Neutrophil (primary cell): ENCODE data around the gene NTM.

Experiments
- H3K27ac ChIP-seq: fragments of 200-600 bp; sonication (generic); 2 replicates; pipeline ENCODE4 v1.5.1; 2016; ENCODE audit warnings: mild to moderate bottlenecking, moderate library complexity
- H3K27me3 ChIP-seq: fragments of 200-600 bp; sonication (generic); 2 replicates; pipeline ENCODE4 v1.6.0; 2016; ENCODE audit warnings: mild to moderate bottlenecking
- H3K36me3 ChIP-seq: fragments of 200-600 bp; sonication (generic); 2 replicates; pipeline ENCODE4 v1.5.1; 2017
- H3K4me1 ChIP-seq, 2 experiments: fragments of 200-600 bp in 1 of 2; sonication (generic) in 1 of 2; 1 replicate in 1 of 2; 2 replicates in 1 of 2; pipeline versions ENCODE4 v1.5.1 to v1.6.1; 2013 to 2016; ENCODE audit warnings: low read depth in 1 of 2, low read length in 1 of 2, mild to moderate bottlenecking in 1 of 2, moderate library complexity in 1 of 2; ENCODE audit not compliant: control insufficient read depth in 1 of 2, insufficient read depth in 1 of 2
- H3K4me3 ChIP-seq, 2 experiments: fragments of 200-600 bp in 1 of 2; sonication (generic) in 1 of 2; 1 replicate in 1 of 2; 2 replicates in 1 of 2; pipeline ENCODE4 v1.5.1; 2013 to 2016; ENCODE audit warnings: low read depth in 1 of 2, low read length in 1 of 2, mild to moderate bottlenecking in 1 of 2, moderate library complexity in 1 of 2
- H3K9me3 ChIP-seq: fragments of 200-600 bp; sonication (generic); 2 replicates; pipeline ENCODE4 v1.5.1; 2016
- TF ChIP-seq, protein P1 (sequence below): fragments of 200-600 bp; sonication (generic); IDR thresholded peaks from 2 replicates; pipeline ENCODE4 v1.5.1; 2016; ENCODE audit warnings: antibody characterized with exemption

NTM gene

DNA sequence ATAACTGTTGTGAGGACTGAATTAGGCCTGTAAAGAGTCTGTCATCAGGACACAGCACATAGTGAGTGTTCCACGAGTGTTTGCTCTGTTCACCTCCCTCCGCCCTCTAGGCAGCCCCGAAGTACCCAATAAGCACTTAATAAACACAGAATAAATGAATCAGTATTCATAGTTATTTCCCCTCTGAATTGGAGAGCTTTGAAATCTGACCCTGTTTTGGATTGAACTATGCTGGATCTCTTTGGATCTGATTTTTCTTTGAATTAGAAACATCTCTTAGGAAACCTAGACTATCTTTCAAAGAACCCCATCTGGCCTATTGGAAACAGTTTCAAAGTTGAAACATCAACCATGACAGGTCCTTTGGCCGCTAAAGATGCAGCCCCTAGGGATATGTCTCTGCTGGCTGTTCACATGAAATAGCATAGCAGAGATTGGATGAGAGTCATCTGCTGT lies 615.5 kb downstream of the NTM start:
- H3K9me3 ChIP-seq = no peaks in the 10 kb centered on the region
- no peak overlapping the region for H3K27ac ChIP-seq
- no peaks in the 10 kb centered on the region for H3K36me3 ChIP-seq
- no peak overlapping the region for H3K4me3 ChIP-seq
- no peaks in the 10 kb centered on the region for H3K4me1 ChIP-seq
- TF ChIP-seq, protein P1, sequence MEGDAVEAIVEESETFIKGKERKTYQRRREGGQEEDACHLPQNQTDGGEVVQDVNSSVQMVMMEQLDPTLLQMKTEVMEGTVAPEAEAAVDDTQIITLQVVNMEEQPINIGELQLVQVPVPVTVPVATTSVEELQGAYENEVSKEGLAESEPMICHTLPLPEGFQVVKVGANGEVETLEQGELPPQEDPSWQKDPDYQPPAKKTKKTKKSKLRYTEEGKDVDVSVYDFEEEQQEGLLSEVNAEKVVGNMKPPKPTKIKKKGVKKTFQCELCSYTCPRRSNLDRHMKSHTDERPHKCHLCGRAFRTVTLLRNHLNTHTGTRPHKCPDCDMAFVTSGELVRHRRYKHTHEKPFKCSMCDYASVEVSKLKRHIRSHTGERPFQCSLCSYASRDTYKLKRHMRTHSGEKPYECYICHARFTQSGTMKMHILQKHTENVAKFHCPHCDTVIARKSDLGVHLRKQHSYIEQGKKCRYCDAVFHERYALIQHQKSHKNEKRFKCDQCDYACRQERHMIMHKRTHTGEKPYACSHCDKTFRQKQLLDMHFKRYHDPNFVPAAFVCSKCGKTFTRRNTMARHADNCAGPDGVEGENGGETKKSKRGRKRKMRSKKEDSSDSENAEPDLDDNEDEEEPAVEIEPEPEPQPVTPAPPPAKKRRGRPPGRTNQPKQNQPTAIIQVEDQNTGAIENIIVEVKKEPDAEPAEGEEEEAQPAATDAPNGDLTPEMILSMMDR = no peak
- no peaks in the 10 kb centered on the region for H3K27me3 ChIP-seq

DNA sequence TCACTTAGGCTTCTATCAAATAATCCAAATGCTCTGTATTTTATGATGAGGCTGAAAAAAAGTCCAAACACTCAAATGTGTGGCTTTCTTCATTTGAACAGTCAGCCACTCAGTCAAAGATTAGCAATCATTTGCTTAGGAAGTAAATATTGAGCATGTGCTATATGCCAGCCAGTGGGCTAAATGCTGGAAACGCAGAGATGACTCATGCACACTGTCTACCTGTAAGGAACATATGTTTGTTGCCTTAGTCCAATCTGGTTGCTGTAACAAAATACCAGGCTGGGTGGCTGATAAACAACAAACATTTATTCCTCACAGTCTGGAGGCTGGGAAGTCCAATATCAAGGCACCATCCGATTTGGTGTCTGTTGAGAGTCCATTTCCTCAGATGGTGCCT lies 617.3 kb downstream of the NTM start:
- no peaks in the 10 kb centered on the region for H3K9me3 ChIP-seq
- no peaks in the 10 kb centered on the region for H3K36me3 ChIP-seq
- TF ChIP-seq, protein P1 = no peak

GRCh38 chr11:131991606-131992005 lies 621.2 kb downstream of the NTM start:
- H3K27me3 ChIP-seq = no peaks in the 10 kb centered on the region
- no peak overlapping the region for H3K4me3 ChIP-seq
- H3K36me3 ChIP-seq = no peaks in the 10 kb centered on the region
- TF ChIP-seq, protein P1 = no peak
- H3K27ac ChIP-seq = no peak overlapping the region
- no peaks in the 10 kb centered on the region for H3K9me3 ChIP-seq
- no peaks in the 10 kb centered on the region for H3K4me1 ChIP-seq

More for the DNA sequence above, 617.3 kb downstream of the NTM start:
- Histone ChIP-seq H3K4me3 (no peak overlapping the region), H3K27me3 (no peaks in the 10 kb centered on the region), H3K27ac (no peak overlapping the region), H3K4me1 (no peaks in the 10 kb centered on the region)

- Histone ChIP-seq H3K4me1 (no peaks in the 10 kb centered on the region), H3K27ac (no peak overlapping the region), H3K9me3 (no peaks in the 10 kb centered on the region), H3K27me3 (no peaks in the 10 kb centered on the region), H3K36me3 (no peaks in the 10 kb centered on the region), H3K4me3 (no peak overlapping the region)
- TF ChIP-seq, protein P1 = no peak
Observed at GRCh38 chr11:131993246-131993645, 622.8 kb downstream of the NTM start.

DNA sequence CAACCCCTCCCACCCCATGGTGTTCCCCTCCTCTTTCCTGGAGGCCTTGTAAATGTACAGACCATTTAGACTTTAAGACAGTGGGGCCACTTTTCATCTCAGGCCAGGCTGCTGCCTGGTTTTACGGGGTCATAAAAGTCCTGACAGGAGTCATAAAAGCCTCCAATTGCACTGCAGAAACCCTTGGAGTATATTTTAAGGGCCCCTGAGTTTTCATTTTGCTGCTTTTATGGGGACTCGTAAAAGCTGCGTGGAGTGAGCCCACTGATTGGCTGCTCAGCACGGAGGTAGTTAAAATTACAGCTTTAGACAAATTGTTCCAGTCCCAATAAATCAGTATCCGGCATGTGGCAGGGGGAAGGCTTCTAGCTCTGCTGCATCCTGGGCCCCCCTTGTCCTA lies 627.6 kb downstream of the NTM start:
- Histone ChIP-seq H3K27ac (no peak overlapping the region), H3K36me3 (no peaks in the 10 kb centered on the region), H3K4me3 (no peak overlapping the region), H3K9me3 (no peaks in the 10 kb centered on the region), H3K4me1 (no peaks in the 10 kb centered on the region), H3K27me3 (no peaks in the 10 kb centered on the region)
- TF ChIP-seq, protein P1 = no peak

DNA sequence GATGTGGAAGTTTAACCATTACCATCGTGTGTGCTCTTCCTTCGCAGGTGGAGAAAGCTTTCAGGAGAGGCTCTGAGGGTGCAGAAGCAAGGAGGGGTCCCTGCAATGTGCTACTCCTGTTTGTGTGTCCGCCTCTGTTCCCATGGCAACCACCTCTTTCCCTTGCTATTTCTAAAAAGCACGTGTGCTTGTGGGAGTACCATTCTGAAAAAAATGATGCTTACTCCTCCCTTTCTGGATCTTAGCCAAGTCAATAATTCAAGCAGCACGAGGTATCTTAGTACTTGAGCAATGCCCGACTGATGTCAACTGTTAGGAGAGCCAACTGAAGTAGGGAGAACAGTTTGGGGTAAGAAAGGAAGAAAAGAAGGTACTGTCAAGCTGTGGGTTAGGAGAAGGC lies 628.7 kb downstream of the NTM start:
- no peaks in the 10 kb centered on the region for H3K4me1 ChIP-seq
- H3K27me3 ChIP-seq = no peaks in the 10 kb centered on the region
- no peak overlapping the region for H3K27ac ChIP-seq
- no peaks in the 10 kb centered on the region for H3K9me3 ChIP-seq
- no peaks in the 10 kb centered on the region for H3K36me3 ChIP-seq
- no peak overlapping the region for H3K4me3 ChIP-seq
- TF ChIP-seq, protein P1 = no peak
